ENCODE data around the gene BUB1B. TPM values are rescaled to one million over a fixed set of nuclear protein-coding genes. Genes with fewer than 3 reads are reported as not detected.

Gene BUB1B
- total RNA-seq, 1 experiment from 2014 or later = 83.2 TPM

DNA sequence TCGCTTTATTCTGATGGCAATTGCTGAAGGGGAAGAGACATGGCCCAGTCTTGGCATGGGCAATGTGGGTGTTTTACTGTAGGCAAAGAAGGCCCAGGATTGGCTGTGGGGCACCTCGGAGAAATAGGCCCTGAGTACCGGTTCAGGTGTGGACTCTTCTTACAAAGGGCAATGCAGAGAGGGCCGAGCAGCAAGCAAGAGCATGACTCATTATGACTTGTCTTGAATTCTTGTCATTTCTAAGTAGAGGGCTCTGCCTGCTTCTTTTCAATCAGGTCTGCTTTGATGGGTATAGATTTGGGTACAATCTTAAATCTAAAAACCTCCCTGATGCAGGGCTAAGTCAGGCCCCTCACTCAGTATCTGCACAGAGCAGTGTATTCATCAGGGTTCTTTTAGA, 14.8 kb upstream of the BUB1B start:
- H3K27me3 ChIP-seq (ENCODE audit: insufficient read depth, low read length) = no peaks in the 10 kb centered on the region
- no peak overlapping the region for H3K9ac ChIP-seq (ENCODE audit: extremely low read depth, insufficient read length, low read length)
- H3K23me2 ChIP-seq (ENCODE audit: insufficient read length, low read depth, low read length, poor library complexity, severe bottlenecking) = no peaks in the 10 kb centered on the region
- no peak overlapping the region for H2BK15ac ChIP-seq (ENCODE audit: low read depth, low read length)
- no peaks in the 10 kb centered on the region for H3K9me3 ChIP-seq (ENCODE audit: control insufficient read depth, low read depth, low read length)
- Mint-ChIP-seq H3K4me3 (no peak overlapping the region), H3K27ac (no peak overlapping the region), H3K9me3 (no peaks in the 10 kb centered on the region; a peak in 1 of 5 replicates), H3K27me3 (ENCODE audit: low read depth) (peaks cover 2% of the 10 kb centered on the region; the same call in 1 of the 2 replicates), H3K4me1 (peaks cover 0 to 2% of the 10 kb centered on the region in 2 experiments; a peak in 1 of 4 replicates), H3K36me3 (ENCODE audit: insufficient read depth in 1 of 3, low read depth in 3 of 3) (no peaks in the 10 kb centered on the region; a peak in 1 of 7 replicates)
- H3K18ac ChIP-seq (ENCODE audit: insufficient read length, low read depth, low read length) = no peak overlapping the region
- no peak overlapping the region for H4K8ac ChIP-seq (replicated peaks; ENCODE audit: insufficient read length, low read depth, low read length)
- no peak overlapping the region for H3K4me2 ChIP-seq (ENCODE audit: insufficient read depth, insufficient read length, low read length)
- no peak overlapping the region for H3K56ac ChIP-seq (ENCODE audit: insufficient read length, low read depth, low read length)
- no peak overlapping the region for H3K4ac ChIP-seq (ENCODE audit: low read depth, low read length)
- no peaks in the 10 kb centered on the region for H3K79me1 ChIP-seq (ENCODE audit: insufficient read depth, low read depth, low read length, poor library complexity, severe bottlenecking)
- H2AFZ ChIP-seq (ENCODE audit: low read length) = no peak overlapping the region
- H3K79me2 ChIP-seq (ENCODE audit: insufficient read depth, low read length) = no peaks in the 10 kb centered on the region
- H3K23ac ChIP-seq (ENCODE audit: insufficient read length, low read depth, low read length) = no peak overlapping the region
- no peak overlapping the region for H2BK5ac ChIP-seq (ENCODE audit: insufficient read length, low read length)
- H3K4me1 ChIP-seq (ENCODE audit: insufficient read depth, low read length) = no peaks in the 10 kb centered on the region
- no peak overlapping the region for H2BK20ac ChIP-seq (ENCODE audit: low read depth, low read length, poor library complexity, severe bottlenecking)
- no peak overlapping the region for H2AK5ac ChIP-seq (ENCODE audit: insufficient read length, low read length)
- no peak overlapping the region for H3T11ph ChIP-seq (ENCODE audit: low read length)
- no peak overlapping the region for H3K14ac ChIP-seq (ENCODE audit: insufficient read depth, low read length)
- H3K27ac ChIP-seq (ENCODE audit: insufficient read length, low read depth, low read length) = no peak overlapping the region
- TF ChIP-seq CTCF (conservative IDR thresholded peaks at IDR 0.05) = no peak
- no peak overlapping the region for H4K91ac ChIP-seq (ENCODE audit: insufficient read length, low read depth, low read length)
- no peaks in the 10 kb centered on the region for H4K20me1 ChIP-seq (ENCODE audit: control insufficient read depth, insufficient read depth, insufficient read length)
- no peak overlapping the region for H4K5ac ChIP-seq (ENCODE audit: insufficient read length, low read depth, low read length)
- WGBS (ENCODE audit: extremely low coverage, insufficient read length, low lambda C conversion rate) = no CpG with 5 or more reads among the region's 4 CpGs
- H2BK12ac ChIP-seq (ENCODE audit: insufficient read length, low read depth, low read length) = no peak overlapping the region
- no peak overlapping the region for H2BK120ac ChIP-seq (ENCODE audit: low read depth, low read length, poor library complexity, severe bottlenecking)
- DNase-seq = no peak

All from H9 (cell line).